HG02610 (cell line): Measurements from ENCODE around the gene DSG4.
"Not testable (repeated sequence)": the region's sequence is repeated elsewhere in the genome, so short reads cannot be mapped to it uniquely, and the experiment has no call there.

Experiments used
- ATAC-seq: cut with Tn5 transposase; IDR thresholded peaks from one replicate; pipeline ENCODE4 v1.9.1; 2021; ENCODE audit warnings: mild to moderate bottlenecking, moderate library complexity; ENCODE audit not compliant: unreplicated experiment

DSG4 gene

GRCh38 chr18:31376477-31376876, at the start of gene DSG4:
TSS of gene DSG4 (plus strand) at chr18:31376777. CDS start at chr18:31376912, 135 bp downstream.
- ATAC-seq = no peak

- no peak for ATAC-seq
Measured at GRCh38 chr18:31329787-31330438, 46.7 kb upstream of the DSG4 start.

- ATAC-seq = no peak
Measured at GRCh38 chr18:31343454-31343853, 33.1 kb upstream of the DSG4 start.

- not testable (repeated sequence) for ATAC-seq
Measured at GRCh38 chr18:31353336-31353735, 23.2 kb upstream of the DSG4 start.

GRCh38 chr18:31354990-31355389, 21.6 kb upstream of the DSG4 start:
- no peak for ATAC-seq

- peak; percentile 79 for ATAC-seq
Measured at GRCh38 chr18:31356025-31356424, 20.6 kb upstream of the DSG4 start.

- ATAC-seq = no peak
Measured at GRCh38 chr18:31364190-31364589, 12.4 kb upstream of the DSG4 start.

- no peak for ATAC-seq
Measured at GRCh38 chr18:31369478-31369877, 7.1 kb upstream of the DSG4 start.

- ATAC-seq = no peak
Measured at GRCh38 chr18:31371989-31372388, 4.6 kb upstream of the DSG4 start.

GRCh38 chr18:31373641-31374040, 2.9 kb upstream of the DSG4 start:
- no peak for ATAC-seq

- ATAC-seq = no peak
Measured at GRCh38 chr18:31380912-31381311, 4.3 kb downstream of the DSG4 start.

- ATAC-seq = no peak
Measured at GRCh38 chr18:31382107-31382506, 5.5 kb downstream of the DSG4 start.

- no peak for ATAC-seq
Measured at GRCh38 chr18:31386741-31387140, 10.2 kb downstream of the DSG4 start.

- no peak for ATAC-seq
Measured at GRCh38 chr18:31393286-31393685, 16.7 kb downstream of the DSG4 start.

GRCh38 chr18:31396796-31397612, 20.4 kb downstream of the DSG4 start:
- ATAC-seq = no peak

GRCh38 chr18:31398191-31398590, 21.6 kb downstream of the DSG4 start:
- no peak for ATAC-seq

GRCh38 chr18:31399306-31400032, 22.9 kb downstream of the DSG4 start:
- no peak for ATAC-seq

GRCh38 chr18:31401156-31402025, 24.8 kb downstream of the DSG4 start:
- no peak for ATAC-seq

- ATAC-seq = no peak
Measured at GRCh38 chr18:31402026-31402373, 25.4 kb downstream of the DSG4 start.

GRCh38 chr18:31403409-31403808, 26.8 kb downstream of the DSG4 start:
- no peak for ATAC-seq

GRCh38 chr18:31407649-31408048, 31.1 kb downstream of the DSG4 start:
- ATAC-seq = peak; percentile 76
